Neural cell (in vitro differentiated cells): ENCODE results near the gene NHERF1.

Experiments
- CTCF ChIP-seq: fragments of 450-650 bp; IDR thresholded peaks from 2 replicates; pipeline ENCODE4 v1.5.1; 2014; ENCODE audit warnings: antibody characterized with exemption, mild to moderate bottlenecking, moderate library complexity; ENCODE audit not compliant: poor library complexity, severe bottlenecking
- EP300 ChIP-seq: fragments of 450-650 bp; conservative IDR thresholded peaks from 2 replicates; pipeline ENCODE4 v1.6.1; 2014; ENCODE audit warnings: antibody characterized with exemption, mild to moderate bottlenecking, moderate library complexity; ENCODE audit not compliant: poor library complexity, severe bottlenecking
- EZH2 ChIP-seq: fragments of 200-600, 300-800 bp; shearing (Covaris generic), sonication (generic); IDR thresholded peaks from 2 replicates; pipeline ENCODE4 v1.6.1; 2014; ENCODE audit warnings: antibody characterized with exemption, low read length, borderline replicate concordance, mild to moderate bottlenecking; ENCODE audit not compliant: insufficient read depth, poor library complexity, severe bottlenecking
- POLR2AphosphoS5 ChIP-seq: IDR thresholded peaks from 2 replicates; pipeline ENCODE4 v1.6.1; 2012
- RAD21 ChIP-seq: fragments of 450-650 bp; conservative IDR thresholded peaks from 2 replicates; pipeline ENCODE4 v1.6.1; 2014; ENCODE audit warnings: antibody characterized with exemption, mild to moderate bottlenecking, moderate library complexity
- REST ChIP-seq: IDR thresholded peaks from 2 replicates; pipeline ENCODE4 v1.6.1; 2012; ENCODE audit warnings: borderline replicate concordance
- SMC3 ChIP-seq: fragments of 450-650 bp; conservative IDR thresholded peaks from 2 replicates; pipeline ENCODE4 v1.6.1; 2014; ENCODE audit warnings: antibody characterized with exemption, mild to moderate bottlenecking, moderate library complexity; ENCODE audit not compliant: poor library complexity
- TAF1 ChIP-seq: IDR thresholded peaks from 2 replicates; pipeline ENCODE4 v1.6.1; 2012; ENCODE audit warnings: low read depth

GRCh38 chr17:74731347-74731605, 17.2 kb upstream of the NHERF1 start:
- no peak for TF ChIP-seq CTCF
- TF ChIP-seq TAF1, result no peak
- TF ChIP-seq POLR2AphosphoS5, result no peak
- TF ChIP-seq RAD21, result no peak
- TF ChIP-seq EP300, result no peak
- TF ChIP-seq EZH2, result no peak
- no peak for TF ChIP-seq SMC3
- no peak for TF ChIP-seq REST
